Gastrocnemius medialis (tissue), 4 donors: Measurements from ENCODE around the gene RERE.

Source experiments
- POLR2A ChIP-seq, 2 donors: fragments of 450-650 bp; IDR thresholded peaks; one replicate each; pipeline ENCODE4 v1.6.1; 2017; ENCODE audit warnings: antibody characterized with exemption in 2 of 2, mild to moderate bottlenecking in 2 of 2, moderate library complexity in 2 of 2
- TF ChIP-seq, protein P1 (sequence below), 5 experiments: fragments of 450-650 bp in 3 of 5; fragments of 200-600 bp in 2 of 5; sonication (generic) in 2 of 5; IDR thresholded peaks in 4 of 5; conservative IDR thresholded peaks in 1 of 5; 1 replicate in 4 of 5; 2 replicates in 1 of 5; pipeline ENCODE4 v1.5.1; 2016 to 2019; ENCODE audit warnings: antibody characterized with exemption in 5 of 5, mild to moderate bottlenecking in 3 of 5, moderate library complexity in 3 of 5

DNA sequence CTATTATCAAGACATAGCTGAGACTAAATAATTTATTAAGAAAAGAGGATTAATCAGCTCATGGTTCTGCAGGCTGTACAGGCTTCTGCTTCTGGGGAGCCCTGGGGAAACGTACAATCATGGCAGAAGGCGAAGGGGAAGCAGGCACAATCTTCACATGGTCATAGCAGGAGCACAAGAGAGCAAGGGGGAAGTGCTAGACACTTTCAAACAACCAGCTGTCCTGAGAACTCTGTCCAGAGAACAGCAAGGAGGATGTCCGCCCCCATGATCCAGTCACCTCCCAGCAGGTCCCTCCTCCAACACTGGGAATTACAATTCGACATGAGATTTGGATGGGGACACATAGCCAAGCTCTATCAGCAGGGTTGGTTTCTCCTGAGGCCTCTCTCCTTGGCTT is 509.8 kb downstream of the RERE start:
- TF ChIP-seq, protein P1, sequence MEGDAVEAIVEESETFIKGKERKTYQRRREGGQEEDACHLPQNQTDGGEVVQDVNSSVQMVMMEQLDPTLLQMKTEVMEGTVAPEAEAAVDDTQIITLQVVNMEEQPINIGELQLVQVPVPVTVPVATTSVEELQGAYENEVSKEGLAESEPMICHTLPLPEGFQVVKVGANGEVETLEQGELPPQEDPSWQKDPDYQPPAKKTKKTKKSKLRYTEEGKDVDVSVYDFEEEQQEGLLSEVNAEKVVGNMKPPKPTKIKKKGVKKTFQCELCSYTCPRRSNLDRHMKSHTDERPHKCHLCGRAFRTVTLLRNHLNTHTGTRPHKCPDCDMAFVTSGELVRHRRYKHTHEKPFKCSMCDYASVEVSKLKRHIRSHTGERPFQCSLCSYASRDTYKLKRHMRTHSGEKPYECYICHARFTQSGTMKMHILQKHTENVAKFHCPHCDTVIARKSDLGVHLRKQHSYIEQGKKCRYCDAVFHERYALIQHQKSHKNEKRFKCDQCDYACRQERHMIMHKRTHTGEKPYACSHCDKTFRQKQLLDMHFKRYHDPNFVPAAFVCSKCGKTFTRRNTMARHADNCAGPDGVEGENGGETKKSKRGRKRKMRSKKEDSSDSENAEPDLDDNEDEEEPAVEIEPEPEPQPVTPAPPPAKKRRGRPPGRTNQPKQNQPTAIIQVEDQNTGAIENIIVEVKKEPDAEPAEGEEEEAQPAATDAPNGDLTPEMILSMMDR (IDR thresholded peaks at IDR 0.05 in 4 of 5, conservative IDR thresholded peaks at IDR 0.05 in 1 of 5) = no peak
- no peak for TF ChIP-seq POLR2A (IDR thresholded peaks at IDR 0.05)
